OCI-LY7 (cell line): ENCODE results near the gene NAALADL2.

Experiments used
- EZH2phosphoT487 ChIP-seq: fragments of 200-600 bp; sonication (generic); IDR thresholded peaks from 2 replicates; pipeline ENCODE4 v1.6.1; 2018; ENCODE audit warnings: low read depth, borderline replicate concordance, mild to moderate bottlenecking, mixed run types, antibody characterized with exemption, low read length, moderate library complexity, mixed read lengths
- TF ChIP-seq, protein P1 (sequence below): fragments of 200-600 bp; sonication (generic); conservative IDR thresholded peaks from 2 replicates; pipeline ENCODE4 v1.5.1; 2014; ENCODE audit warnings: mild to moderate bottlenecking, antibody characterized with exemption, low read length, moderate library complexity, mixed read lengths

DNA sequence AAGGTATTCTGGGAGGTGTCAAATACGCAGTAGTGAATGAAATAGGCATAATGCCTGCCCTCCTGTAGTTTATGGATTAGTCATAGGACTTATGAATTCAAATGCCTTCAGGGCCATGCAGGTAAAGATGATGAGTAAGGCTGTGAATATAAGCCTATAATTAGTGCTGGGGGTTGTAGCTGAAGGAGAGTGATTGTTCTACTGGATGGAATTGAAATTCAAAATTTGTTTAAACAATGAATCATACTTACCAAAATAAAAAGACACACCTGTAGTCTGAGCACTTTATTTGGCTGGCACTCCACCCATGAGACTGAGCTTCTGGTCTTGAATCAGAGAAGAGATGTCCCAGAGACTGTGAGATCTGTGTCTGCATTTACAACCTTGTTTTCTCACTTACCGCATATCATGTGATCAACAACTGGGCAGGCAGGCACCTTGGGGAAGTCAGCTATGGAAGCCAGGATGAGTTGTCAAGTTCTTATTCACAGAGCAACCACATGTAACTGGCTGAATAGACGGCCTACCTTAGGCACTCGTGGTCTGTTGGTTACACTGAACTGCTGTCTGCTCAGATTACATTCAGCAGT, 291.8 kb downstream of the NAALADL2 start:
- TF ChIP-seq, protein P1, sequence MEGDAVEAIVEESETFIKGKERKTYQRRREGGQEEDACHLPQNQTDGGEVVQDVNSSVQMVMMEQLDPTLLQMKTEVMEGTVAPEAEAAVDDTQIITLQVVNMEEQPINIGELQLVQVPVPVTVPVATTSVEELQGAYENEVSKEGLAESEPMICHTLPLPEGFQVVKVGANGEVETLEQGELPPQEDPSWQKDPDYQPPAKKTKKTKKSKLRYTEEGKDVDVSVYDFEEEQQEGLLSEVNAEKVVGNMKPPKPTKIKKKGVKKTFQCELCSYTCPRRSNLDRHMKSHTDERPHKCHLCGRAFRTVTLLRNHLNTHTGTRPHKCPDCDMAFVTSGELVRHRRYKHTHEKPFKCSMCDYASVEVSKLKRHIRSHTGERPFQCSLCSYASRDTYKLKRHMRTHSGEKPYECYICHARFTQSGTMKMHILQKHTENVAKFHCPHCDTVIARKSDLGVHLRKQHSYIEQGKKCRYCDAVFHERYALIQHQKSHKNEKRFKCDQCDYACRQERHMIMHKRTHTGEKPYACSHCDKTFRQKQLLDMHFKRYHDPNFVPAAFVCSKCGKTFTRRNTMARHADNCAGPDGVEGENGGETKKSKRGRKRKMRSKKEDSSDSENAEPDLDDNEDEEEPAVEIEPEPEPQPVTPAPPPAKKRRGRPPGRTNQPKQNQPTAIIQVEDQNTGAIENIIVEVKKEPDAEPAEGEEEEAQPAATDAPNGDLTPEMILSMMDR = no peak
- TF ChIP-seq EZH2phosphoT487 = no peak
